Measurements from ENCODE around the gene GLI1.

GRCh38 chr12:57449375-57449774, 10.2 kb upstream of the GLI1 start:
- TF ChIP-seq EZH2 (IDR thresholded peaks at IDR 0.05; ENCODE audit: low read length, missing control alignments), result no peak
- TF ChIP-seq, protein P1, sequence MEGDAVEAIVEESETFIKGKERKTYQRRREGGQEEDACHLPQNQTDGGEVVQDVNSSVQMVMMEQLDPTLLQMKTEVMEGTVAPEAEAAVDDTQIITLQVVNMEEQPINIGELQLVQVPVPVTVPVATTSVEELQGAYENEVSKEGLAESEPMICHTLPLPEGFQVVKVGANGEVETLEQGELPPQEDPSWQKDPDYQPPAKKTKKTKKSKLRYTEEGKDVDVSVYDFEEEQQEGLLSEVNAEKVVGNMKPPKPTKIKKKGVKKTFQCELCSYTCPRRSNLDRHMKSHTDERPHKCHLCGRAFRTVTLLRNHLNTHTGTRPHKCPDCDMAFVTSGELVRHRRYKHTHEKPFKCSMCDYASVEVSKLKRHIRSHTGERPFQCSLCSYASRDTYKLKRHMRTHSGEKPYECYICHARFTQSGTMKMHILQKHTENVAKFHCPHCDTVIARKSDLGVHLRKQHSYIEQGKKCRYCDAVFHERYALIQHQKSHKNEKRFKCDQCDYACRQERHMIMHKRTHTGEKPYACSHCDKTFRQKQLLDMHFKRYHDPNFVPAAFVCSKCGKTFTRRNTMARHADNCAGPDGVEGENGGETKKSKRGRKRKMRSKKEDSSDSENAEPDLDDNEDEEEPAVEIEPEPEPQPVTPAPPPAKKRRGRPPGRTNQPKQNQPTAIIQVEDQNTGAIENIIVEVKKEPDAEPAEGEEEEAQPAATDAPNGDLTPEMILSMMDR (conservative IDR thresholded peaks at IDR 0.05 in 1 of 2, IDR thresholded peaks at IDR 0.05 in 1 of 2; ENCODE audit: low read depth in 1 of 2, low read length in 2 of 2), result no peak

Measured in fibroblast of lung (primary cell).